ENCODE data around the gene COX5B.

GRCh38 chr2:97673182-97673914 is 27.5 kb downstream of the COX5B start:
- TF ChIP-seq CTCF (IDR thresholded peaks at IDR 0.05; ENCODE audit: insufficient read depth, low read length) (no peak), POLR2AphosphoS5 (IDR thresholded peaks at IDR 0.05; ENCODE audit: low read depth) (no peak), REST (IDR thresholded peaks at IDR 0.05; ENCODE audit: insufficient replicate concordance, low read depth) (no peak), GABPA (IDR thresholded peaks at IDR 0.05; ENCODE audit: low read depth) (no peak)

All from HL-60 (cell line).